GM19395 (cell line): ENCODE measurements around the gene TPSG1.
"Not testable (repeated sequence)": the region's sequence is repeated elsewhere in the genome, so short reads cannot be mapped to it uniquely, and the experiment has no call there.

Experiments
- ATAC-seq: cut with Tn5 transposase; IDR thresholded peaks from one replicate; pipeline ENCODE4 v1.9.1; 2021; ENCODE audit warnings: mild to moderate bottlenecking, moderate library complexity; ENCODE audit not compliant: unreplicated experiment

The TPSG1 gene

DNA sequence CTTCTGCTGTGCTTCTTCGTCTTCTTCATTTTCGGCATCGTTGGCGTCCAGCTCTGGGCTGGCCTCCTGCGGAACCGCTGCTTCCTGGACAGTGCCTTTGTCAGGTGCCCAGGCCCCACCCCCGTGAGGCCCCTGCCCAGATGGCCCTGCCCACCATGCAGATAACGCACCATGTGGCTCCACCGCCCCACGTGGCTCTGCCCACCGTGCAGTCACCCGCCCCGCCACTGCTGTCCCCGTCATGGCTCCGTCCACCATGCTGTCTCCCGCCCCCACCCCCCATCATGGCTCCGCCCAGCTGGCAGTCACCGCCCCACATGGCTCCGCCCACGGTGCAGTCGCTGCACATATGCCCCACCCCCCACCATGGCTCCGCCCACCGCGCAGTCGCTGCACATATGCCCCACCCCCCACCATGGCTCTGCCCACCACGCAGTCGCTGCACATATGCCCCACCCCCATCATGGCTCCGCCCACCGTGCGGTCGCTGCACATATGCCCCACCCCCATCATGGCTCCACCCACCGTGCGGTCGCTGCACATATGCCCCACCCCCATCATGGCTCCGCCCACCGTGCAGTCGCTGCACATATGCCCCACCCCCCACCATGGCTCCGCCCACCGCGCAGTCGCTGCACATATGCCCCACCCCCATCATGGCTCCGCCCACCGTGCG is 26.3 kb downstream of the TPSG1 start:
- not testable (repeated sequence) for ATAC-seq

DNA sequence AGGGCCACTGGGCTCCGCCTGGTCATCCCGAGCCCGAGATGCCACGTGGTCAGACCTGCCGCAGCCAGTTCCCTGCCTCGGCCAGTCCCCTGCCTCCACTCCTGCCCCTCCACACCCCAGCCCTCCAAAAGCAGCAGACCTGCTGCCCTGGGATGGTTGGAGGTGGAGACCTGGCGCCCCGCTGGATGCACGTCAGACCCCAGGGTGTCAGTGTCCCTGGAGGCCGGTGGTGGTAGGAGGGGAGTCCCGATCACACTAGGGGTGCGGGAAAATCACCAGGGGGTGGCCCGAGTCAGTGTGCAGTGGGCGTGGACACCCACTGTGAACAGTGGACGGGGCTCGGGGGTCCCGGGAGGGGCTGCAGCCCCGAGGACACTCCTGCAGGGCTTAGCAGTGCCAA is 26.9 kb downstream of the TPSG1 start:
- no peak for ATAC-seq

DNA sequence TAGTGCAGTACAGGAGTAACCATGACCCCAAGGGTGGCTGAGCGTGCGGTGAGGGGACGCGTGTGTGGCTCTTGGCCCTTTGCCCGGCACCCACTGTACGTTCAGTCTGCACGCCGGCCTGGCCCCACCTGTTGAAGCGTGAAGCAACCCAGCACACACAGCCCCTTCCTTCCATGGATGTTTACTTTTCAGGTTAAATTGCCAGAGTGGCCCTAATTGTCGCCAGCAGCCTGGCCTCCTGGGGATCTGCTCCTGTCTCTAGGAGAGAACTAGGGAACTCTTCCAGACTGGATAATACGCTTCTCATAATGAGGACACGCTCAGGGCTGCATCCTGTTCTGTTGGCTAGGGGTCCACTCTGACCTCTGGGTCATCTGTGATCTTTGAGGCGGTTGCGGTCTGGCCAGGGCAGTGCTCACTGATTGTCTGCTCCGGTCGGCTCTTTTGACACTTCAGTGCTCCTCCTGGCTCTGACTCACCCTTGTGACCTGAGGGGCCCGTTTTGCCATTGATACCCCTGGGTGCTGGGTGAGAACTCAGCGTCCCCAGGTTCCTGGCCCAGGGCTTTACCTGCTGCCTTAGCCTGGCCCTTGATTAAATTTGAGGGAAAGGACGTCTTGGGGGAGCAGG is 27.7 kb downstream of the TPSG1 start:
- no peak for ATAC-seq

DNA sequence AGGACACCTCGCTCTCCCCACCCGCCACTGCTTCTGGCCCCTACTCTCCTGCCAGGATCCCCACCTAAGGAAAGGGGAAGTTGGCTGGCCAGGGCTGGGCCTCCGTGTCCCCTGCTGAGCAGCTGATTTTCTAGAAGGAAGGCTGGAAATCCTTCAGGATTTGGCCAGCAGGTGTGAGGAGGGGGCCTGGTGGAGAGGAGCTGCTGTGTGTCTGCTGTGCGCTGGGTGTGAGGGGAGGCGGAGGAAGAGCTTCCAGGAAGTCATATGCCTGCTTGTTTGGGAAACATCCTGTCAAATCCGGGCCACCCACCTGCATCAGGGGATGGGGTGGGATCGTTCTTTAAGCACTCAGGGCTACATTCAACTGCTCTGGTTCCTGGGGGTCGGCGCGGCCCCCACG is 28.6 kb downstream of the TPSG1 start:
- no peak for ATAC-seq

DNA sequence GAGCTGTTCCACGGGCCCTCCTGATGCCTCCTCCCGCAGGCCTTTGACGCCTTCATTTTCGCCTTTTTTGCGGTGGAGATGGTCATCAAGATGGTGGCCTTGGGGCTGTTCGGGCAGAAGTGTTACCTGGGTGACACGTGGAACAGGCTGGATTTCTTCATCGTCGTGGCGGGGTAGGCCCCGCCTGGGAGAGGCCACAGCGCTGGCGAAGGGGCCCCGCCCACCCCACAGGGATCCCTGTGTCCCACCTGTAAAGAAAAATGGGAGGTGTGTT is 29.7 kb downstream of the TPSG1 start:
- no peak for ATAC-seq

DNA sequence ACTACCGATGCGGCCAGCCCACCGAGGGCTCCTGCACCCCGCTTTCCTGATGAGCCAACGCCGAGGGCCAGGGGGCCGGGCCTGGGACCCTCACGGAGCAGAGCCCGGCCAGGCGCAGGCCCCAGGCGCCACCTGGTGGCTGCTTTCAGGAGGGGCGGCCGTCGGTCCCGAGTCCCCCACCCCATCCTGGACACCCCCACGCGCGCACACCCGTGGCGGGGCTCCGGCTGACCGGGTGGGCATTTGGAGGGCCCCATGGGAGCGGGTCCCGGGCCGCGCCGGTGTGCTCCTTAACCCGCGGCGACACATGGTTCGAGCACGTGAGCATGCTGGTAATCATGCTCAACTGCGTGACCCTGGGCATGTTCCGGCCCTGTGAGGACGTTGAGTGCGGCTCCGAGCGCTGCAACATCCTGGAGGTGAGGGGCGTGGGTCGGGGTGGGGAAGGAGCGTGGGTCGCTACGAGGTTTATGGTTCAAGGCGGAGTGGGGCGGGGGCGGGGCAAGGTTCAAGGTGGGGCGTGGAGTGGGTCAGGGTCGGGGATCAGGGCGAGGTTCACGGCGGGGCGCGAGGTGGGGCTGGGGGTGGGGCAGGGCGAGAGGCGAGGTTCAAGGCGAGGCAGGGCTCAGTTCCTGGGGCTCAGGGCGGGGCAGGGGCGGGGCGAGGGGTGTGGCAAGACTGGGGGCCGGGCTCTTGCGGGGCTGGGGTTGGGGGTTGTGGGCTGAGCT is 30.2 kb downstream of the TPSG1 start:
- no peak for ATAC-seq

DNA sequence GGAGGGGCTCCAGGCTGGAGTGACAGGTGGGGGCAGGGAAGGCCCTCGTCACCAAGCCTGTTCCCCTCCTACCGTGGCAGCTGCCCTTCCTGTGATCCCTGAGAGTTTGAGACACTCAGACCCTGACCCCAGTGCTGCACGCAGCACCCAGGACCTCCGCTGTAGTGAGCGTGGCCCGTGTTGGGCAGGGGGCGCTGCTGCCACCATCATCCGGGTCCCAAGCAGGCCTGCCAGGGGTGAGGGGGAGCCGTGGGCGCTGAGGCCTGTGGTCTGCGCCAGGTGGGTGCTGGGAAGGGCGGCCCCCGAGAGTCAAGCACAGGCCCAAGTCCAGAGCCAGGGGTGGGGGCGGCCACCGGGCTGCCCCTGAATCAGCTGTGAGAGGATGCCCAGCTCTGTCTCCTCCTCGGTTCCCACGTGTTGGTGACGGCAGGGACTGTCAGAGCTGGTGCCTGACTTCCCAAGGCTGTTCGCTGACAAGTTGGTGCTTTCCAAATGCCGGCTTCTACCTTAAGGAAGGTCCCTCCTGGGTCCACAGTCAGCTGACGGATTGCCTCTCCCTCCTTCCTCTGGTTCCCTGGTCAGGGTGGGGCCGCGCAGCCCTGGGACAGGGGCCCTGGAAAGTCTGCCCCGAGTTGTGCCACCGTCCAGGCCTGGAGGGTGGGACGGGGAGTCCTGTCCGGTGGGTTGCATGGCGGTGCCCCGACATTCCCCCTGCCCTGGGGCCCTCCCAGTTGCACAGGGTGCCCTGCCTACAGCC is 31.1 kb downstream of the TPSG1 start:
- no peak for ATAC-seq

DNA sequence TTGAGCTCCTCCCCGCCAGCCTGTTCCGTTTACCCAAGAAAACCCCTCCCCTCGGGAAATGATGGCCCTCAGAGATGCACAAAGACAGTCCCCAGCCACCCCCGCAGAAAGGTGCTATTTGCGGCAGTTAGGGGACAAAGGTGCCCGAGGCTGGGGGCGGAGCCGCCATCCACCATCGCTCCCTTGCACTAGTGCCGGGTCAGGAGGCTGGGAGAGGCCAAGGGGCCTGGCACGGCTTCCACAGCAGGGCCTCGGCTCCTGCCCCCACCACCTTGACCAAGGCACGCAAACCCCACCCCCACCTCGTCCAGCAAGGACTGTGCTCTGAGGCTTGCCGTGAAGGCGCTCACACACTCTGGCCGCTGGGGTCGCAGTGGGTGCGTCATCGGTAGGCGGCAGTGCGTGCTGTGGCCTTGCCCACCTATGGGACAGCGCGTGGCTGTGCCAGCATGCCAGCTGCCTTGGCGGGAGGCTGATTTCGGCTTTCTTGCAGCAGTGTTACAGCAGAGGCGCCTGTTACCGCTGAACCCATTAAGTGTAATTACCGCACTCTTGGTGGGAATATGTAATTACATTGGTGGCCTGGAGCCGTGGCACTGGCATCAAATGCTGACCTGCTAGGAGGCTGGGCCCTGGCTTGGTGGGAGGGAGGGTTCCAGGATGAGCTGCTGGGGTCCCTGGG is 31.8 kb downstream of the TPSG1 start:
- ATAC-seq, result no peak

DNA sequence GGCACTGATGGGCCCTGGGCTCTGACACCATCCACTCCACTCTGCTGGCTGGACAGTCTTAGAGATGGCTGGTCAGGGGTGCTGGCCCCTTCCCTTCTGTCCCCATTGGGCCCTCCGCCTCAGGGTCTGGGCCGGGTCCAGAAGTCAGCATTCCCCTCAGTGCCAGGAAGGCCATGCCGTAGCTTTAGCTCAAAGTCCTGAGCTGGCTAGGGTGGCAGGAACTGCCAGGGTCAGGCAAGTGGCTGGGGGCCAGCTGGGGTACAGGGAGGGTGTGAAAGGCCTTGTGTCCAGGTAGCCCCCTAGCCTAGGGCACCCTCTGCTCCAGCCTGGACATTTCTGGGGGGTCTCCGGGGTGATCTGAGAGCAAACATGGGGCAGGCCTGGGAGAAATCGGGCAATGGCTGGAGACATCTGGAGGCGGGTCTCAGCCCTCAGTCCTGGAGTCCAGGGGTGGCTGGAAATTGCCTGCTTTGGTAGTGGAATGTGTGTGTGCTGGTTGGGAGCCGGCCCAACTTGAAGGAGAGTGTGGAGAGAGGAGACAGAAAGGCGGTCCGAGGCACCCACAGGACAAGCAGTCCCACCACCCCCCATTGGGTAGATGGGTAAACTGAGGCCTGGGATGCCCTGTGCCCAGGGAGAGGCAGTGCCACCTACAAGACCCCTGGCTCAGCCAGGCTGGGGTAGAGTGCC is 32.5 kb downstream of the TPSG1 start:
- no peak for ATAC-seq

DNA sequence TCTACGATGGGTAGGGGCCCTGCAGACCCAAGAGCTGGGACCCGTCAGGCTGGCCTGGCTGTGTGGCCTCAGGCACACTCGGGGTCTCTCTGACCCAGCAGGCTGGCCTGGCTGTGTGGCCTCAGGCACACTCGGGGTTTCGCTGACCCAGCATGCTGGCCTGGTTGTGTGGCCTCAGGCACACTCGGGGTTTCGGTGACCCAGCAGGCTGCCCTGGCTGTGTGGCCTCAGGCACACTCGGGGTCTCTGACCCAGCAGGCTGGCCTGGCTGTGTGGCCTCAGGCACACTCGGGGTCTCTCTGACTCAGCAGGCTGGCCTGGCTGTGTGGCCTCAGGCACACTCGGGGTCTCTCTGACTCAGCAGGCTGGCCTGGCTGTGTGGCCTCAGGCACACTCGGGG is 34.3 kb downstream of the TPSG1 start:
- not testable (repeated sequence) for ATAC-seq

DNA sequence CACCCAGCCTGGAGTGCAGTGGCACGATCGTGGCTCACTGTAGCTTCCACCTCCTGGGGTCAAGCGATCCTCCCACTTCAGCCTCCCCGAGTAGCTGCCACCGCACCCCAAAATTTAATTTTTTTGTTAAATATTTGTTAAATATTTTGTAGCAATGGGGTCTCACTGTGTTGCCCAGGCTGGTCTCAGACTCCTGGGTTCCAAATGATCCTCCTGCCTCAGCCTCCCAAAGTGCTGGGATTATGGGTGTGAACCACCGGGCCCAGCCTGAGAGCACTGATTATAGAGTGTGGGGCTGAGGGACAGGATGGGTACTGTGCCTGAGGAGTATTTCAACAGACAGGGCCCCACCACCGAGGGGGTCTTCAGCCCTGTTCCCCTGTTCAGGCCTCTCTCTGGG is 35.6 kb downstream of the TPSG1 start:
- no peak for ATAC-seq

DNA sequence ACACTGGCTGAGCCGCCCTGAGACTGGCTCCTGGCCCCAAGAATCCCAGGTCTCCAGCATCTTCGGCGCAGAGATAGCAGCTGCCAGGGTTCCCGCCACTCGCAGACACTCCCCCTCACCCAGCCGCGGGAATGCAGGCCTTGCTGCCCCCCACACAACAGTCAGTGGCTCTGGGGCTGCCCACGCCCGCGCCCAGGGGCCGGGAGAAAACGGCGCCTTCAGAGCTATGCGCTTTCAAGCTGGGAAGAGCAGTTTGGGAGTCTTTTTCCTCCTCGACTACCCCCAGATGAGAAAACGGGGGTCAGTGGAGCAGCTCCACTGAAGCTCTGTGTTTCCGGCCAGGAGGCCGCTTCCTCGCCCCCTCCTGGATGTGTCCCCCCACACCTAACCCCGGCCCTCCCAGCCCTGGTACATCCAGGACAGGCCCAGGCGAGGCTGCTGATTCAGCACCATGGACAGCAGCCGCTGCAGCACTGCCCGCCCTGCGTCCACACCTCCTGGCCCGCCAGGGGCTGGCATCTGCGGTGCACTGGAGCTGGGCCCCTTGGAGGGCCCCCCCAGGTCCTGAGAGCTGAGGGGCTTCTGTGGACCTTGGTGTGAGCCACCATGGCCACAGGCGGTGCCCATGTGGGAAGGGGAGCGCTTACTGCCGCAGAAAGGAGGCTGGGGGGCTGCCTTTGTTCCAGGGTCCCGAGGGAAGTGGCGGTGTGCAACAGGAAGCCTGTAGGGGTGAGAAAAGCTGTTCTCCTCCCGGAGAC is 36.5 kb downstream of the TPSG1 start:
- no peak for ATAC-seq

DNA sequence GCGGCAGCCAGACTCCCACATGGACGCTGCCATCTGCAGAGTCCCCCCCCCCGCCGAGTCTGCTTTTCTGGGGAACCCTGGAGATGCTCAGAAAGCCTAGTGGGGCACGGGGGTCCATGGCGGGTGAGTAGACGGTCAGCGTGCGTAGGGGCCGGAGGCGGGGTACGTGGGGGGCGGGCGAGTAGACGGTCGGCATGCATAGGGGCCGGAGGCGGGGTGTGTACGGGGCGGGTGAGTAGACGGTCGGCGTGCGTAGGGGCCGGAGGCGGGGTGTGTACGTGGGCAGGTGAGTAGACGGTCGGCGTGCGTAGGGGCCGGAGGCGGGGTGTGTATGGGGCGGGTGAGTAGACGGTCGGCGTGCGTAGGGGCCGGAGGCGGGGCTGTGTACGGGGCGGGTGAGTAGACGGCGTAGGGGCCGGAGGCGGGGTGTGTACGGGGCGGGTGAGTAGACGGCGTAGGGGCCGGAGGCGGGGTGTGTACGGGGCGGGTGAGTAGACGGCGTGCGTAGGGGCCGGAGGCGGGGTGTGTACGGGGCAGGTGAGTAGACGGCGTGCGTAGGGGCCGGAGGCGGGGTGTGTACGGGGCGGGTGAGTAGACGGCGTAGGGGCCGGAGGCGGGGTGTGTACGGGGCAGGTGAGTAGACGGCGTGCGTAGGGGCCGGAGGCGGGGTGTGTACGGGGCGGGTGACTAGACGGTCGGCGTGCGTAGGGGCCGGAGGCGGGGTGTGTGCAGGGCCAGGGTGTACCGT is 39.4 kb downstream of the TPSG1 start:
- not testable (repeated sequence) for ATAC-seq

DNA sequence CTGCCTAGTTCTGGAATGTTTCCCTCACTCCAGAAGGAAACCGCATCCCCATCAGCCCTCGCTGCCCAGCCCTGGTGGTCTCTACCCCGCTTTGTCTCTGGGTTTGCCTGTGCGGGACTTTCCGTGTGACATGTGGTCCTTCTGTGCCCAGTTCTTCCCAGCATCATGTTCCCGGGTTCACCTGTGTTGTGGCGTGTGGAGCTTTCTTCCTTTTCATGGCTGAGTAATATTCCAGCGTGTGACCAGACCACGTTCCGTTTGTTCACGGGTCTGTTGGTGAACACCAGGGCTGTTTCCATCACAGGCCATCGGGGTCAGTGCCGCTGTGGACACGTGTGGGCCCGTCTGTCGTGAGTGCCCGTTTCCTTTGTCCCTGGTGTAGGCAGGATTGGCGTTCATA is 40.1 kb downstream of the TPSG1 start:
- ATAC-seq, result no peak

DNA sequence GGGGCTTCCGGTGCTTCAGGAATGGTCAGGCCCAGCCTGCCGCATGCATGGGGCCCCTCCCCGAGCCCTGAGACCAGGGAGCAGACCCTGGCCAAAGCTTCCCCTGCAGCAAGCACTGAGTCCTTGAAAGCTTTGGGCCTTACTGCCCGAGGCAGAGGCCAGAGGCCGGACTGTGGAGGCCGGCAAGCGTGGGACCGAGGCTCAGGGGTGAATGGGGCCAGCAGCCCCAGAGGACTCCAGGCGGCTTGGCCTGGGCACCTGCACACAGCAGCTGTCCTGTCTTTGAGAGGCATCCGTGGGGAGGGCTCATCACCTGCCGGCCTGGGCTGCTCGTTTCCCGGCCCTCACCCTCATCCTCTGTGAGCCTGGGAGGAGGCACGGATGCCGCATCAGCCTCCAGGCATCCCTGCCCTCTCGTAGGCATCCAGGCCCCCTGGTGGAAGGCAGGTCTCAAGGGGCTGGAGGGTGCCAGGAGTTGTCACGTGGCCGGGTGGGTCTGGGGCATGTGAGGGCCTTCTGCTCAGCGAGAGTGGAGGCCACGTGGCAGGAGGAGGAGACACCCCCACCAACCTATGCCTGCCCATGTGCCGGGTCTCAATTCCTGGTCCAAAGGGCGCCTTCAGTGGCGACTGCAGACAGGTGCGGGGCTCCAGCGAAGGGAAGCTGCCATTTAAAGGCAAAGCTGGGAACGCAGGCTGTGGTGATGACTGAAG is 40.8 kb downstream of the TPSG1 start:
- ATAC-seq, result no peak

DNA sequence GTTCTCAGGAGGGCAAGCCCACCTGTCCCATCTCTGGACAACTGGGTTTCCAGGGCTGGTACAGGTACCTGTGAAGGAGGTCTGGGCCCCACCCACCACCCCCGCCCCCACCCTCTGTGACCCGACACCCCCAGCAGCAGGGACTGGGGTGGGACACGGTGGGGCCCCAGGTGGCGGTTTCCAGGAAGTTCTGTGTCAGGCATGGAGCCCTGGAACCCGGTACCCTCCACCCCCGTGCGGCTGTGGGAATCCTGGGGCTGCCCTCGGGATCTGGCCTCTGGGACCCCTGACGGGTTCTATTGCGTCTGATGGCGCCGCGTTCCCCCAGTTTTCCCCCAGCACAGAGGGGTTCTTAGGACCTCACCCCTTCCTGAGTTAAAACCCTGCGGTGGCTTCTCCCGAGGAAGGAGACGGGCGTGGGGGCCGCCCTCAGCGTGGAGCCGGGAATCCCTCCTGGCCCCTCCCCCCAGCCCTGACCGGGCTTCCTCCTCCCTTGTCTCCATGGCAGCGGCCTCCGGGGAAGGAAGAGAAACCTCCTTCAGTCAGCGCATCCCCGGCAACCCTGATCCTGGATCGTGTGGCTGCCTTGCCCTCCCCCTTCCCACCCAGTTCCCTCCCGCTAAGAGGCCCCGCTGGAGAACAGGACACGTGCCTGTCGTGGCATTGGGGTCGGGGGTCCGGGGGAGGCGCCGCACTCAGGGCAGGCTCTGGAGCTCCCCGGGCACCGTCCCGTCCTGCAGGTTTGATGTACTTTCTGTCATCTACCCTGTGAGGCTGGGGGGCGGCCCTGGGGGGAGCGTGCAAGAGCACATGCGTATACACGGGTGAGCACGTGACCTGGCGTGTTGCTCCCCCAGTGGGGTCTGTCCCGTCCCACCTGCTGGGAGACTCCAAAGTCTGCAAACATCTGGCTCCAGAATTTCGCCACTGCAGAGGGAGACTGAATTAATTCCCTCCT is 41.8 kb downstream of the TPSG1 start:
- no peak for ATAC-seq

DNA sequence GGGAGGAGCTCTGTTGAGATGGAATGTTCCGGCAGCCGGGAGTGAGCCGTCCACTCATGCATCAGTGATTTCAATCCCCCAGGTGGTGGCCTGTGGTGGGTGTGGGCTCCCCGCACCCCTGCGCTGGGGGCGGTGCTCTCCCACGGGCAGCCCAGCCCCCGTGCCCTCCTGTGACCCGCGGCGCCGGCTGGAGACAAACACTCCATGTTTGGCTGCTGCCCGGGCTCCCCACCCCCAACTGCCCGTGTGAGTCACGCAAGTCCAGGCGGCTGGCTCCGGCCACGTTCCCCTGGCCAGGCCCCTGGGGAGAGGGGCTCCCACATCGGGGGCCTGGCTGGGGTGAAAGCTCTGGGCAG is 42.8 kb downstream of the TPSG1 start:
- no peak for ATAC-seq
